GDM1 (cell line): Measurements from ENCODE around the gene DENND5A.
A peak's percentile ranks its signal among the peaks of the same experiment; 100 is the strongest.
"Not testable (repeated sequence)": the region's sequence is repeated elsewhere in the genome, so short reads cannot be mapped to it uniquely, and the experiment has no call there.

Experiments used
- DNase-seq: peaks from one replicate; lab custom pipeline; 2025; lab: John Stamatoyannopoulos, UW

The DENND5A gene

DNA sequence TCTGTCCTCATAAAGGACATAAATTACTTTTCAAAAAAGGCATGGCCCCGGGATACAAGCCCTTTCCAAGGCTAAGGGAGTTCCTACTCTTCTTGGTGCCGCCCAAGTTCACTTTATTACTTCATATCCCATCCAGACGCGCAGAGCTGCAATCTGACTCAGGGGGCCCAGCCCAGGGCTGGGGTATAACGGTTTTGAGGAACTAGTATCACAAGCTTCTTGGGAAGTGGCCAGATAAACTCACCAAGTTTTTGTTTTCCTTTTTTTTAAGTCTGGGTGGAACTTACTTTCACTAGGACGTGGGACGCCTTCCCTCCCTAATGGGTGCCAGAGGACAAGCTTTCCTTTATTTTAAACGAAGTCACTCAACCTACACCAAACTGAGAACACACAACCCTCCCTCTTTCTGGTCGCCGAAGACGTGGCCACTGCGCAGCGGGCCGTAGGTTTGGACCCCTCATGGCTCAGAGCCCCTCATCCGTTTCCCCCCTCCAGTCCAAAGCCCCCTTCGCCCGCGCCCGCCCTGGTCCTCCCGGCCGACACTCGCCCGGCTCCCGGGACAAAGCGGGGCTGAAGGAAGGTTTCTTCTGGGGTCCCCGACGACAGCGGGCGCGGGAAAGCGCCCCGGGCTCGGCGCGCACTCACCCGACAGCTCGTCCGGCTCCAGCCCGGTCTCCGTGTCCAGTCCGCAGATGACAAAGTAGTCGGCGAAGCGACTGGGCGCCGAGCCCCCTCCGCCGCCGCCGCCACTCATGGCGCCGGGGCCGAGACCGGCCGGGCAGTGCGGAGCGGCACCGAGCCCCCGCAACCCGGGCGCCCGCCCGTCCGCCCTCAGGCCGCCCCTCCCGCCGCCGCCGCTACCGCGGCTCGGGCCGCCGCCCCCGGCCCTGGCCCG is 587 bp downstream of the DENND5A start:
- peak; percentile 45 for DNase-seq

DNA sequence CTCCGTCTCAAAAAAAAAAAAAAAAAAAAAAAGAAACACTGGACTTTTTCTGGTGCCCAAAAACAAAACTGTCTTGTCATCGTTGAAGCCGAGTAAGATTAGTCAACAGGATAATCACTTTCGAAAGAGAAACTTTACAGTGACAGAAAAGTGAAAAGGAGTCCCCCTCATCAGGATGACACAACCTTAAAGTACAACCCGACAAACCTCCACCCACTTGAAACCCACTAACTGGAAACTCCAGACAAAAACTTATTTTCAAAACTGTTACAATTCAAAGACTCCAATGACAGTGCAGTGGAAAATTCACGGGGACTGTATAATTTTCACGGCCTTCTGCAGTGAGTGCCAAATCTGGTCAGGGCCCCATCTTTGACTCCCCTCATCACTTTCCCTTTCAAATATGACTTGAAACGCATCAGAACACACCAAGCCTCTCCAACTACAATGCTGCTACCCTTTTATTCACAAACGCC is 1.3 kb downstream of the DENND5A start:
- DNase-seq: no peak

DNA sequence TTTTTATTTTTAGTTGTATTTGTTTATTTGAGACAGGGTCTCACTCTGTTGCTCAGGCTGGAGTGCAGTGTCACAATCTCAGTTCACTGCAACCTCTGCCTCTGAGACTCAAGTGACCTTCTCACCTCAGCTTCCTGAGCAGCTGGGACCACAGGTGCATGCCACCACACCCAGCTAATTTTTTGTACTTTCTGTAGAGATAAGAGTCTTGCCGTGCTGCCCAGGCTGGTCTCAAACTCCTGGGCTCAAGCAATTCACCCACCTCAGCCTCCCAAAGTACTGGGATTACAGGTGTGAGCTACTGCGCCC is 4.4 kb downstream of the DENND5A start:
- DNase-seq: not testable (repeated sequence)

DNA sequence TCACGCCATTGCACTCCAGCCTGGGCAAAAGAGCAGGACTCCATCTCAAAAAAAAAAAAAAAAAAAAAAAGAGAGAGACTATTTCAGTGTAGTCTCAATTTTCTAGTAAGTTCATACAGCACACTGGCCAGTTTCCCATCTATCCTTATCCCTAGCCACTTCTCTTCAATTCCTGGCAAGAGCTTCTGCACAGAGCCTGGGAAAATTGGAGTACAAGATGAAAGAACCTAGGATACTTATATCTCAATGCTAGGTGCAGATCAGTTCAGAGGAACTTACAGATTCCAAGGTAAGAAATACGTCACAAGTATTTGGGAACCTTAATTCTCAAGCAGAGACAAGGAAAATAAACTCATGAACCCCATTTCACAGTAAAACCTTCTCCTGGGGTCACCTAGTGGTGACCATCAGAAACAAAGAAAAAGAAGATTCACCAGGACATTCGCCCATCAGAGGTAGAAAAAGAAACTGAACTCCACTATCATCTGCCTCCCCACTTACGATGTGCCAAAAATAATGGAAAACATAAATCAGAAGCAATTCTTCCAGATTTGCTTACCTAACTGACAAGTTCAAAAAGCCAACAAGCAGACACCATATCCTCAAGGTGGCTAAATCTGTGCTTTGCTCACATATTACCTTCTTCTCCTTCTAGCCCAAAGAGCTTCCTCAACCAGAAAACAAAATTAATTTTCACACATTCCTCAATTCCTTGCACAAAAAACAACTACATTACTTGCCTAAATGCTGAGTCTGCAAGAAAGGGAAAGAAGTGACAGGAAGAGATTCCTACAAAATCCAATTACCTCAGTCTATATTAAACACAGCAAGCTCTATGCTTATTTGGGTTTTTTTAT is 4.9 kb downstream of the DENND5A start:
- DNase-seq: no peak

DNA sequence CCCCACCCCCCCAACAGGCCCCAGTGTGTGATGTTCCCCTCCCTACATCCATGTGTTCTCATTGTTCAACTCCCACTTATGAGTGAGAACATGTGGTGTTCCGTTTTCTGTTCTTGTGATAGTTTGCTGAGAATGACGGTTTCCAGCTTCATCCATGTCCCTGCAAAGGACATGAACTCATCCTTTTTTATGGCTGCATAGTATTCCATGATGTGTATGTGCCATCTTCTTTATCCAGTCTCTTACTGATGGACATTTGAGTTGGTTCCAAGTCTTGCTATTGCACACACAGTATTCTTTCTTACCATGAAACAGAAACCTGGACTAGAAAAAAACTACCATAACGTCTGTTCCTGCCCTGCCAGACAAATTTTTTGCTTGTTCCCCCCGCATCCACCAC is 6.9 kb downstream of the DENND5A start:
- DNase-seq: not testable (repeated sequence)

DNA sequence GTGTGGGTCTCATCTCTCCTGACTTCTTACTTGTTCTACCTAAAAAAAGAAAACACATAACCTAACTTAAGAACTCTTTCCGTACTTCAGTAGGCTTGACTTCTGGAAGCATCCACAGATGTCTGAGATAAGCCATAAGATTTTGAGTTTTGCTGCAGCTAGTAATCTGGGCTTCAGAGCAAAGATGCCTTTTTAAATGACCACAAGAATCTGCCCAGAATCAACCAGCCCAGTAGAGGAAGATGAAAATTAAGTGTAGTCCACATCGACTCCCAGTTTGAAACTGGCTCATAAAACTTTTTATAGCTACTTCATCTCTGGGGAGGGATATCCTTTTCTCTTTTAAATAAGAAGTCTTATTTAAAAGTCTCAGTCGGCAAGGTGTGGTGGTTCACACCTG is 10.7 kb downstream of the DENND5A start:
- no peak for DNase-seq

DNA sequence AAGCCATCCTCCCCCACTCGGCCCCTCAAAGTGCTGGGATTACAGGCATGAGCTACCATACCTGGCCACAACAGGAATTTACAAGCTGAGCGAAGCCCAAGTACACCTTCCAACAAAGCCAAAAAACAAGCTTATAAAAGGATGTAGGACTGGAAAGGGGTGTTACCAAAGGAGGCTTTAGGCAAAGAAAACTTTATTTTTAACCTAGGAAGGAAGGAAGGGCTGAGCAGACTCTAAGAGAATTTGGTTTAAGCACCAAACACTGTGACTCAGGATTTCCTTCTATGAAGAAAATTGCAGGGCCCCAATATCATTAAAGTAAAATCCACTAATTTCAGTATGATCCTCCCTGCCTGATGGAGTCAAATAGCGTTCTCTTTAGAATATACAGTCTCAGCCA is 12.1 kb downstream of the DENND5A start:
- DNase-seq: no peak

DNA sequence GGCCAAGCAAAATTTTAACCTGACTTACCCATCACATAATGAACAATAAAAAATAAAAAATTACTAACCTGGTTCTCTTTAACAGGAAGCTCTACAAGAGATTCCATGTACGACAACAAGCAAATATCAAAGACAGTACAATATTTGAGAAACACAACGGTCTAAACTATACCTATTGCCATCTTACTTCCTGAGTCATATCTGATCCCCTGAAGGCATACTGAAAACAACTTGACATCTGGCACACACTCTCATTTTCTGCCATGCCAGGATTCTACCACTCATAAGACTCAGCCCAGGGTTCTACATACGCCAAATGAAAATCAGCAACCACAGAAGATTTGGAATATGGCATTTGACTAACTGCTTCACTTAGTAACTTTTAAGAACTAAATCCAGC is 13.8 kb downstream of the DENND5A start:
- DNase-seq: no peak

DNA sequence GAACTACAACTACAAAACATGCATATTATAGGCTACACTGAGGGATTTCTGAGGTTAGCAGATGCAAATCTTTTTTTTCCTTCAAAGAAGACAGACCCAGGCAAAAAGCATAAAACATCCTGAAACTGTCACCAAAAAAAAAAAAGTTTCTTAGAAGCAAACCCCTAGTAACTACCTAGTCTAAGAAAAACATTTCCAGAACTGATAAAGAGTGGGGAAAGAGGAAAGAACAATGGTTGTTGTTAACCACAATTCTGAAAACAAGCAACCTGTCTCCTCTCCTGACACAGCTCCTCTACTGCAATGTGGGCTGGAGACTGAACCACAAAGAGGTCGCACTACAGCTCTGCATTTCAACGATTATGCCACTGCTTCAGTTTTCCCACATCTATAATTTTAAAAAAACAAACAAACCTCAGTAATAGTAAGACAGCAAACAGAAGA is 15.0 kb downstream of the DENND5A start:
- peak; percentile 64 for DNase-seq

DNA sequence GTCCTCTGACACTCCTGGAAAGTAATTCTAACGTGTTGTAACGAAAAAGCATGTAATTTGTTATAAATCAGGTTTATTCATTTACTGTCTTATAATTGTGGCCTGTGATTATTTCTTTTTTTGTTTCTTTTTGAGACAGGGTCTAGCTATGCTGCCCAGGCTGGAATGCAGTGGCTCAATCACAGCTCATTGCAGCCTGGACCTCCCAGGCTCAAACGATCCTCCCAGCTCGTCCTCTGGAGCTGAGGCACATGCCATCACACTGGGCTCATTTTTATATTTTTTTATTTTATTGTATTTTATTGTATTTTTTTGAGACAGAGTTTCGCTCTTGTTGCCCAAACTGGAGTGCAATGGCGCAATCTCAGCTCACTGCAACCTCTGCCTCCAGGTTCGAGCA is 15.9 kb downstream of the DENND5A start:
- no peak for DNase-seq

DNA sequence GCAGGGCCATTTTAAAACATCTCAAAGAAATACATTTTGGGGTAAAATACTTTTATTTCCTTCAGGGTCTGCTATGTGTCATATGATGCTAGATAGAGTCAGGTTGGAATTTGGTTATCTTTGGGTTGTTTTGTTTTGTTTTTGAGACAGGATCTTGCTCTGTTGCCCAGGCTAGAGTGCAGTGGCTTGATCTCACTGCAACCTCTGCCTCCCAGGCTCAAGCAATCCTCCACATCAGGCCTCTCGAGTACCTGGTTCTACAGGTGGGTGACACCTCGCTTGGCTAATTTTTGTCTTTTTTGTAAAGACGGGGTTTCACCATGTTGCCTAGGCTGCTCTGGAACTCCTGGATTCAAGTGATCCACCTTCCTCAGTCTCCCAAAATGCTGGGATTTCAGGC is 17.3 kb downstream of the DENND5A start:
- no peak for DNase-seq

DNA sequence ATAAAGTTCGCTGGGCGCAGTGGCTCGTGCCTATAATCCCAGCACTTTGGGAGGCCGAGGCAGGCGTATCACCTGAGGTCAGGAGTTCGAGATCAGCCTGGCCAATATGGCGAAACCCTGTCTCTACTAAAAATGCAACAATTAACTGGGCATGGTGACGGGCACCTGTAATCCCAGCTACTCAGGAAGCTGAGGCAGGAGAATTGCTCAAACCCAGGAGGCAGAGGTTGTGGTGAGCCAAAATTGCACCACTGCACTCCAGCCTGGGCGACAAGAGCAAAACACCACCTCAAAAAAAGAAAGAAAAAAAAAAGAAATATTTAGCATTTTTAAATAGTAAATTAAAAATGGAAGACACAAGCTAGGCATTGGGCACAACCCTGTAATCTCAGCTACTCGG is 28.9 kb downstream of the DENND5A start:
- DNase-seq: not testable (repeated sequence)

DNA sequence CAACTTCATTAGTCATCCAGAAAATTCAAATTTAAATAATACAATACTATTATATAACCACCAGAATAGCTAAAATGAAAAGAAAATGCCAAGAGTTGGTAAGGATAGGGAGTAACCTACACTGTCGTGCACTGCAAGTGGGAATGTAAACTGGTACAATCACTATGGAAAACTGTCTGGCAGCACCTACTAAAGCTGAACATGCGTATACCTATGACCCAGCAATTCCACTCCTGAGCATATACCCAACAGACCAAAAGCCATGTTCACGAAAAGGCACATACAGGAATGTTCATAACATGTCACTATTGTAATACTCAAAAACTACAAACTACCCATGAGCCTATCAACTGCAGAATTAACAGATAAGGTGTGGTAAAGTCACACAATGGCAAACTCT is 32.7 kb downstream of the DENND5A start:
- DNase-seq: no peak

DNA sequence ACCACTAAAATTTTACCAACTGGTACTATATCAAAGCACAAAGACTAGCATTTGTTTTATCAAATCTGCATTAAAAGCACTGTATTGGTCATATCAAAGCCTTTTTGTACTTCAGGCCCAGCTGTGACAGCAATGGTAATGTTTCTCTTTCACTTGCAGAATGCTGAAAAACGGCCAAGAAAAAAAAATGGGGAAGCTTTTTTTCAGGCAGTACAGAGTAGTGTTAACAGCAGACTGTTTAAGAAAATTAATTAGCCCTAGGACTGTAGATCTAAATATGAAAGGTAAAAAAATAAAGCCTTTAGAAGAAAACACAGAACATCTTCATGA is 33.3 kb downstream of the DENND5A start:
- DNase-seq: peak; percentile 5

DNA sequence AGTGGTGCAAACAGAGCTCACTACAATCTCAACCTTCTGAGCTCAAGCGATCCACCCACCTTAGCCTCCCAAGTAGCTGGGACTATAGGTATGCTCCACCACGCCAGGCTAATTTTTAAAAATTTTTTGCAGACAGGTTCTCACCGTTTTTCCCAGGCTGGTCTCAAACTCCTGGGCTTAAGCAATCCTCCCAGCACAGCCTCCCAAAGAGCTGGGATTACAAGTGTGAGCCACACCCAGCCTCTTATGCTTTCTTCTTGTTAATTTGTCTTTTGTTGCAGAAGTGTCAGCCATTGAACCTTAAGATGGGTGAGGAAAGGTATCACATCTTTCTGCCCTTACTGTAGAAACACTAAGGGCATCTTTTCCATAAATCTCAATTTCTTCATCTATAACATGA is 34.9 kb downstream of the DENND5A start:
- no peak for DNase-seq

DNA sequence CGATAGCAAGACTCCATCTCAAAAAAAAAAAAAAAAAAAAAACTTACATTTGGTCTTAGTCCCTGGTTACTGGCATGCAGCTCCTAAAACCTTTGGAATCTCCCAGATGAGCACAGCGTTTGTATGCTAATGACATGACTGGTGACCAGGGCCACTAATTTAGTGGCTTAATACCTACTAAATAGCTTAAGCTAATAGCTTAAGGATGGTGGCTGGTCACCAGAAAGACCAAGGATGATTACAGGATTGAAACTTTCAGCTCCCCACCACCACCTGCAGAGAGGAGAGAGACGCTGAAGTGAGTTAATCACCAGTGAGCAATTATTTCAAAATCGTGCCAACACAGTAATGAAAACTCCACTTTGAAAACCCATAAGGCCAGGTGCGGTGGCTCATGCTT is 37.1 kb downstream of the DENND5A start:
- DNase-seq: no peak

DNA sequence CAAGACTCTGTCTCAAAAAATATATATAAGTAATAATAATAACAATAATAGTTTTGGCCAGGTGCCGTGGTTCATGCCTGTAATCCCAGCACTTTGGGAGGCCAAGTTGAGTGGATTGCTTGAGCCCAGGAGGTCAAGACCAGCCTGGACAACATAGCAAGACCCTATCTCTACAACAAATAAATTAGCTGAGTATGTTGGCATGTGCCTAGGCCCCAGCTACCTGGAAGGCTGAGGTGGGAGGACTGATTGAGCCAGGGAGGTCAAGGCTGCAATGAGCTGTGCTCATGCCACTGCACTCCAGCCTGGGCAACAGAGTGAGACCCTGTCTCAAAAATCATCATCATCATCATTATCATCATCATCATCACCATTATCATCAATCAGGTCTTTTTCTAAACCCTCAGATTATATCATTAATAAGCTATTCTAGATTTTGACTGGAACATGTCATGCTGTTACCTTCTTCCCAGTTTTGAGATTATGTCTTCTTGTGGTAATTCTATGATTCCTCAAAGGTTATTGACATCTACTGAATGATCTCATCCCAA is 39.3 kb downstream of the DENND5A start:
- no peak for DNase-seq

DNA sequence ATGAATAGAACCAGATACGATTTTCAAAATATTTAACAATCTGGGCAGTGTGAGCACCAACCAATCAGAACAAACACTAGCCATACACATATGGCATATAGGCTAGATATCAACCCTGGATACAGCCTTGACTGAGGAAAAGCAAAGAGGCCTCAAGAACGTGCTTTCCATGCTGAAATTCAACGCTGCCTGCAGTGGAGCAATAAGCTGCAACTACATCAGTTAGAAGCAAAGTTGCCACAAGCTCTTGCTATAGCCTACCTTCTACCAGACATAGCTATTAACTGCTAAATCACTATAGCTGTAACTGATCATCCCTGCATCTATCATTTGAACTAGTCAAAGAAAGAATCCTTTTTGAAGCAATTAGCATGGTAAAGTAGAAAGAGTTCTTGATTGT is 42.5 kb downstream of the DENND5A start:
- no peak for DNase-seq

DNA sequence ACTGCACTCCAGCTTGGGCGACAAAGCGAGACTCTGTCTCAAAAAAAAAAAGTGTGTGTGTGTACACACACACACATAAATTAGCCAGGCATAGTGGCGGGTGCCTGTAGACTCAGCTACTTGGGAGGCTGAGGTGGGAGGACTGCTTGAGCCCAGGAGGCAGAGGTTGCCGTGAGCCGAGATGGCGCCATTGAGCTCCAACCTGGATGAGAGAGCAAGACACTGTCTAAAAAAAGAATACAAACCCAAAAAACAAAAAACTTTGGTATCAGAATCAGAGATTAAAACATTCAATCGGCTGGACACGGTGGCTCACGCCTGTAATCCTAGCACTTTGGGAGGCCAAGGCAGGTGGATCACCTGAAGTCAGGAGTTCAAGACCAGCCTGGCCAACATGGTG is 44.3 kb downstream of the DENND5A start:
- DNase-seq: not testable (repeated sequence)

DNA sequence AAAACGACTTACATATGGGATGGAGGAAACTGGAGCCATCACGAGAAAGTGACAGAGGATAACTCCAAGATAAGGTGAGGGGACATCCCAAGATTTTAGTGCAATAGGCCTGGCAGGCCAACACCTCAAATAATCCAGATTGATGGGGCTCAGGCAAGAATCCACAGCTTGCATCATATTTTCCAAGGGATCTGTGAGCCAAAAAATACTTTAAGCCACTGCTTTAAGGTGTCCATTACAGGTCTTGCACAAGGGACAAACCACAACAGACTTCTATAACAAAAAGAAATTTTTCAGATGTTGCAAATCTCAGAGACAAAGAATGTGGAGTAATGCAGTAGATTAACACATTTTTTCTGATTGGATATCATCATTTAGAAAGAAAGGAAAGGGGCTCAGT is 45.6 kb downstream of the DENND5A start:
- no peak for DNase-seq

DNA sequence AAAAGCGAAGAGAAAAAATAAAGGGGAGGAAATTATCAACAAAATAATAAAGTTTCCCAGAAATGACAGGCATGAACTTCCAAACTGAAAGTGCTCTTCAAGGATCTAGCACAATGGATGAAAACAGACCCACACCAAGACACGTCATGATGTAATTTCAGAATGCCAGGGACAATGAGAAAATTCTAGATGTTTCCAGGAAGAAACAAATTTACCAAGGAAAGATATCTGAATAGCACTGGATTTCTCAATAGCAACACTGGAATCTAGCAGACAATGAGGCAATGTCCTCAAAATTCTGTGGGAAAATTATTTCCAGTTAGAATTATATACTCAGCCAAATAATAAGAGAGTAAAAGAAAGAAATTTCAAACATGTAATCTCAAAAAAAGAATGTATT is 46.0 kb downstream of the DENND5A start:
- DNase-seq: no peak

DNA sequence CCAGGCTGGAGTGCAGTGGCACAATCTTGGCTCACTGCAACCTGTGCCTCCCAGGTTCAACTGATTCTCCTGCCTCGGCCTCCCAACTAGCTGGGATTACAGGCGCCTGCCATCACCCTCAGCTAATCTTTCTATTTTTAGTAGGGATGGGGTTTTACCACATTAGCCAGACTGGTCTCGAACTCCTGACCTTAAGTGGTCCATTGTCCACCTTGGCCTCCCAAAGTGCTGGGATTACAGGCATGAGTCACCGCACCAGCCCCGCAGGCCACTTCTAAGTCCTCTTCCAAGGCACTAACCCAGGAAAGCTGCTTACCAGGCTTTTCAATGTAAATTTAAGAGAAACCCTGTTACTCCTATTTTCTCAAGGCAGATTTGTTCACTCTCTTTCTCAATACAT is 50.4 kb downstream of the DENND5A start:
- no peak for DNase-seq

DNA sequence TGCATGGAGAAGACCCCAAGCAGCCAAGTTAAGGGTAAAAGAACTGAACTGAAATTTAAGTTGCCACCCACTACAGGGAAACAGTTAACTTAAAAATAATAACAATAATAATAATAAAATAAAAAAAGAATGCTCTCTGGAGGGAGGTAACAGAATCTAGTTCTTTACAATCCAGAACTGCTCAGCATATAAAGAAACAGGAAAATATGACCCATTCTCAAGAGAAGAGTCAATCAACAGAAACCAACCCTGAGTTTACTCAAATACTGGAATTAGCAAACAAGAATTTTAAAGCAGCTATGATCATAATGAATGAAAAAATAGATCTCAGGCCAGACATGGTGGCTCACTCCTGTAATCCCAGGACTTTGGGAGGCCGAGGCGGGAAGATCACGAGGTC is 53.8 kb downstream of the DENND5A start:
- no peak for DNase-seq
